Mesothelial cell of epicardium (in vitro differentiated cells): Measurements from ENCODE around the gene ESRRG. TPM values are rescaled to one million over a fixed set of nuclear protein-coding genes. Genes with fewer than 3 reads are reported as not detected.

Experiments
- DNase-seq, 2 experiments: peaks; one replicate each; pipeline ENCODE4 v3.0.0; 2021; ENCODE audit warnings: low spot score in 2 of 2; ENCODE audit not compliant: unreplicated experiment in 2 of 2
- H3K27ac Mint-ChIP-seq: 2 replicates; pipeline ENCODE4 v1.8.0; 2021; ENCODE audit warnings: mixed read lengths
- H3K27me3 Mint-ChIP-seq: 2 replicates; pipeline ENCODE4 v1.8.0; 2021; ENCODE audit warnings: low read depth, mixed read lengths
- H3K36me3 Mint-ChIP-seq: 2 replicates; pipeline ENCODE4 v1.8.0; 2021; ENCODE audit warnings: mixed read lengths
- H3K4me1 Mint-ChIP-seq: 2 replicates; pipeline ENCODE4 v1.8.0; 2021; ENCODE audit warnings: mixed read lengths
- H3K4me3 Mint-ChIP-seq: 2 replicates; pipeline ENCODE4 v1.8.0; 2021; ENCODE audit warnings: mild to moderate bottlenecking, moderate library complexity, mixed read lengths
- H3K9me3 Mint-ChIP-seq: 2 replicates; pipeline ENCODE4 v1.8.0; 2021; ENCODE audit warnings: mixed read lengths
- CTCF ChIP-seq: fragments of 200-600 bp; sonication (generic); IDR thresholded peaks from one replicate; pipeline ENCODE4 v1.5.0; 2021; ENCODE audit warnings: antibody characterized with exemption; ENCODE audit not compliant: unreplicated experiment
- total RNA-seq: library from RNA; stranded (reverse); gene quantifications from 3 replicates; pipeline ENCODE4 v1.2.1, GENCODE V29; 2021

ESRRG gene
- total RNA-seq, 1 donor from 2014 or later: 11.0 TPM

GRCh38 chr1:216562383-216562782, 160.8 kb downstream of the ESRRG start:
- DNase-seq: no peak
- Mint-ChIP-seq H3K4me1 (peaks cover 35% of the 10 kb centered on the region), H3K4me3 (no peak overlapping the region), H3K27ac (no peak overlapping the region), H3K36me3 (no peaks in the 10 kb centered on the region), H3K9me3 (no peaks in the 10 kb centered on the region), H3K27me3 (no peaks in the 10 kb centered on the region)
- TF ChIP-seq CTCF: no peak

GRCh38 chr1:216560527-216560926, 162.7 kb downstream of the ESRRG start:
- peaks cover 44% of the 10 kb centered on the region for H3K4me1 Mint-ChIP-seq
- H3K27me3 Mint-ChIP-seq: no peaks in the 10 kb centered on the region
- TF ChIP-seq CTCF: no peak
- H3K27ac Mint-ChIP-seq: no peak overlapping the region
- no peaks in the 10 kb centered on the region for H3K9me3 Mint-ChIP-seq
- H3K36me3 Mint-ChIP-seq: no peaks in the 10 kb centered on the region
- no peak for DNase-seq
- no peak overlapping the region for H3K4me3 Mint-ChIP-seq

GRCh38 chr1:216559359-216559758, 163.9 kb downstream of the ESRRG start:
- no peak for TF ChIP-seq CTCF
- Mint-ChIP-seq H3K9me3 (no peaks in the 10 kb centered on the region), H3K36me3 (no peaks in the 10 kb centered on the region), H3K27ac (no peak overlapping the region), H3K4me3 (no peak overlapping the region), H3K4me1 (peaks cover 42% of the 10 kb centered on the region), H3K27me3 (no peaks in the 10 kb centered on the region)
- no peak for DNase-seq

- H3K27me3 Mint-ChIP-seq: no peaks in the 10 kb centered on the region
- no peak for TF ChIP-seq CTCF
Observed at GRCh38 chr1:216555653-216556052, 167.6 kb downstream of the ESRRG start.

GRCh38 chr1:216554934-216555333, 168.3 kb downstream of the ESRRG start:
- no peak overlapping the region for H3K4me3 Mint-ChIP-seq
- no peaks in the 10 kb centered on the region for H3K36me3 Mint-ChIP-seq
- TF ChIP-seq CTCF: no peak
- no peaks in the 10 kb centered on the region for H3K9me3 Mint-ChIP-seq
- no peak for DNase-seq
- peaks cover 40% of the 10 kb centered on the region for H3K4me1 Mint-ChIP-seq
- peak overlapping the region; percentile 7 for H3K27ac Mint-ChIP-seq
- no peaks in the 10 kb centered on the region for H3K27me3 Mint-ChIP-seq

More at GRCh38 chr1:216555653-216556052, 167.6 kb downstream of the ESRRG start:
- no peaks in the 10 kb centered on the region for H3K36me3 Mint-ChIP-seq
- H3K4me3 Mint-ChIP-seq: no peak overlapping the region
- peaks cover 39% of the 10 kb centered on the region for H3K4me1 Mint-ChIP-seq
- peak overlapping the region; percentile 59 for H3K27ac Mint-ChIP-seq
- no peak for DNase-seq
- H3K9me3 Mint-ChIP-seq: no peaks in the 10 kb centered on the region

GRCh38 chr1:216553766-216554165, 169.5 kb downstream of the ESRRG start:
- H3K27me3 Mint-ChIP-seq: no peaks in the 10 kb centered on the region
- no peaks in the 10 kb centered on the region for H3K9me3 Mint-ChIP-seq
- H3K36me3 Mint-ChIP-seq: no peaks in the 10 kb centered on the region
- no peak overlapping the region for H3K4me3 Mint-ChIP-seq
- no peak overlapping the region for H3K27ac Mint-ChIP-seq
- peaks cover 50% of the 10 kb centered on the region for H3K4me1 Mint-ChIP-seq
- DNase-seq: no peak
- no peak for TF ChIP-seq CTCF
